SH-SY5Y (cell line): ENCODE data around the gene TAF10.

ENCODE experiments used
- GATA2 ChIP-seq: IDR thresholded peaks from 2 replicates; pipeline ENCODE4 v1.6.1; 2011; ENCODE audit warnings: mild to moderate bottlenecking, low read depth, low read length
- GATA3 ChIP-seq: IDR thresholded peaks from 2 replicates; pipeline ENCODE4 v1.6.1; 2011; ENCODE audit warnings: low read depth, mild to moderate bottlenecking, low read length, moderate library complexity

Gene TAF10

GRCh38 chr11:6609502-6610015 is 2.5 kb downstream of the TAF10 start:
- TF ChIP-seq GATA3 (no peak), GATA2 (no peak)

GRCh38 chr11:6608726-6609501 is 3.1 kb downstream of the TAF10 start:
- no peak for TF ChIP-seq GATA2
- no peak for TF ChIP-seq GATA3

- no peak for TF ChIP-seq GATA2
- no peak for TF ChIP-seq GATA3
Observed at GRCh38 chr11:6608011-6608410, 4.0 kb downstream of the TAF10 start.

- TF ChIP-seq GATA3 (no peak), GATA2 (no peak)
Observed at GRCh38 chr11:6607190-6607795, 4.7 kb downstream of the TAF10 start.

GRCh38 chr11:6606471-6607189 is 5.4 kb downstream of the TAF10 start:
- TF ChIP-seq GATA3 (no peak), GATA2 (no peak)

GRCh38 chr11:6604790-6605189 is 7.2 kb downstream of the TAF10 start:
- TF ChIP-seq GATA3 (no peak), GATA2 (no peak)

- TF ChIP-seq GATA3 (no peak), GATA2 (no peak)
Observed at GRCh38 chr11:6604081-6604626, 7.9 kb downstream of the TAF10 start.

- TF ChIP-seq GATA2, result no peak
- TF ChIP-seq GATA3, result no peak
Observed at GRCh38 chr11:6603287-6604080, 8.5 kb downstream of the TAF10 start, which contains the start of the genes ILK and RRP8. Gene ILK (plus strand): TSS chr11:6603774. CDS start chr11:6604272, 498 bp downstream. Gene RRP8 (minus strand): TSS chr11:6603616. CDS start chr11:6603502, 114 bp downstream.

GRCh38 chr11:6602096-6602940 is 9.7 kb downstream of the TAF10 start:
- TF ChIP-seq GATA2, result no peak
- TF ChIP-seq GATA3, result no peak

- no peak for TF ChIP-seq GATA3
- TF ChIP-seq GATA2, result no peak
Observed at GRCh38 chr11:6601041-6601461, 11.0 kb downstream of the TAF10 start.

GRCh38 chr11:6599881-6600390 is 12.1 kb downstream of the TAF10 start:
- no peak for TF ChIP-seq GATA2
- no peak for TF ChIP-seq GATA3

- TF ChIP-seq GATA2, result no peak
- TF ChIP-seq GATA3, result no peak
Observed at GRCh38 chr11:6599449-6599848, 12.6 kb downstream of the TAF10 start.

GRCh38 chr11:6598555-6598954 is 13.5 kb downstream of the TAF10 start:
- TF ChIP-seq GATA3 (no peak), GATA2 (no peak)
